ENCODE measurements around the gene CIBAR2.

DNA sequence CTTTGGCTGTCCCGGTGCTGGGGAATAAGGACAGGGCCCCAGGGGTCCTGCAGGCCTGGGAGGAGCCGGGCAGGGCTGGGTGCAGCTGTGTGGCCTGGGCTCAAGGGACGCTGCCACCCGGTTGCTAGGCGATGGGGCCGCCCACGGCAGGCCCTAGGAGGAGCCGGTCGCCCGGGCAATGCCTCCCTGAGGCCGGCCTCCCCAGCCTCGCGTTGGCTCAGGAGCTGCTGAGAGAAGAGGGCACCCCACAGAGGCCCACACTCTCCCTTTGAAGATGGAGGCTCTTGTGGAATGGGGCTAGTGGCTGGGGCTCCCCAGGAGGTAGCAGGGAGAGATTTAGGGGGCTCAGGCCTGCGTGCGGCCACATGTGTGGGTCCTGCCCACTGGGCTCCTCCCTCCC is at the start of gene CIBAR2:
- TF ChIP-seq, protein P1, sequence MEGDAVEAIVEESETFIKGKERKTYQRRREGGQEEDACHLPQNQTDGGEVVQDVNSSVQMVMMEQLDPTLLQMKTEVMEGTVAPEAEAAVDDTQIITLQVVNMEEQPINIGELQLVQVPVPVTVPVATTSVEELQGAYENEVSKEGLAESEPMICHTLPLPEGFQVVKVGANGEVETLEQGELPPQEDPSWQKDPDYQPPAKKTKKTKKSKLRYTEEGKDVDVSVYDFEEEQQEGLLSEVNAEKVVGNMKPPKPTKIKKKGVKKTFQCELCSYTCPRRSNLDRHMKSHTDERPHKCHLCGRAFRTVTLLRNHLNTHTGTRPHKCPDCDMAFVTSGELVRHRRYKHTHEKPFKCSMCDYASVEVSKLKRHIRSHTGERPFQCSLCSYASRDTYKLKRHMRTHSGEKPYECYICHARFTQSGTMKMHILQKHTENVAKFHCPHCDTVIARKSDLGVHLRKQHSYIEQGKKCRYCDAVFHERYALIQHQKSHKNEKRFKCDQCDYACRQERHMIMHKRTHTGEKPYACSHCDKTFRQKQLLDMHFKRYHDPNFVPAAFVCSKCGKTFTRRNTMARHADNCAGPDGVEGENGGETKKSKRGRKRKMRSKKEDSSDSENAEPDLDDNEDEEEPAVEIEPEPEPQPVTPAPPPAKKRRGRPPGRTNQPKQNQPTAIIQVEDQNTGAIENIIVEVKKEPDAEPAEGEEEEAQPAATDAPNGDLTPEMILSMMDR (IDR thresholded peaks at IDR 0.05), result no peak
- no peak for TF ChIP-seq ZFX (IDR thresholded peaks at IDR 0.05; ENCODE audit: borderline replicate concordance)

Data from 22Rv1 (cell line).